HG03066 (cell line): ENCODE results near the gene POMGNT2.
"Not testable (repeated sequence)": the region's sequence is repeated elsewhere in the genome, so short reads cannot be mapped to it uniquely, and the experiment has no call there.

ENCODE experiments used
- ATAC-seq: cut with Tn5 transposase; IDR thresholded peaks from one replicate; pipeline ENCODE4 v1.9.1; 2021; ENCODE audit warnings: low read depth; ENCODE audit not compliant: unreplicated experiment

The POMGNT2 gene

DNA sequence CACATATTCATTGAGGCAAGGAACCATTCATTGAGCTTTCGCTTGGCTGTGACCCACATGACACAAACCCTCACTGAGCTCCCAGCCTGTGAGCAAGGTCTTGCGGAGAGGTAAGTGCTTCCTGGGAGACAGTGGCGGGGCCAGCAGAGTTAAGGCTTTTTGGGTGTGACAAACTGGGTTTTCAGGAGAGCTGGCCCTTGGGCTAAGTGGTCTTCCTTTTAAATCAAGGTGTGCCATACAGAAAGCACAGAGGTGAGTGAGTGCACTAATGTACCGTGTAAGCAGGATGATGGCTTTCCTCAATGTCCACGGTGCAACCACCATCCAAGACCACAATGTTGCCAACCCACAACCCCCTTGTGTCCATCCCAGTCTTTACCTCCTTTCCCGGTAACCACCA, 28.6 kb downstream of the POMGNT2 start:
- no peak for ATAC-seq

DNA sequence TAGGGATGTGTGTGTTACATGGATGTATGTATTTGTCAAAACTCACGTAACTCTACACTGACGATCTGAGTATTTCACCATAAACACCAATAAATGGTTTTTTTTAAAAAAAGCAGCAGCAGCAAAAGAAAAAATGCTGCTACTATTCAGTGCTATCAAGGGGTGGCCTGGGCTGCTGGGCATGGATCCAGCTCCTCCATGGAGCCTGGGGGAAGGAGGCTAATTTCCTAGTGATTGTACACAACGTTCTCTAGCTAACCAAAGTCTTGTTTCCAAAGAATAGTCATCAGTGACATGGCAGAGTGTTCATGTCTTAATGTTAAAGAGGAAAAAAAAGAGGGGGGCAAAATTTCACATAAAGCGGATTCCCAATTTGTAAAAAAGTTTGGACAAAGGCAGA, 29.0 kb downstream of the POMGNT2 start:
- no peak for ATAC-seq

DNA sequence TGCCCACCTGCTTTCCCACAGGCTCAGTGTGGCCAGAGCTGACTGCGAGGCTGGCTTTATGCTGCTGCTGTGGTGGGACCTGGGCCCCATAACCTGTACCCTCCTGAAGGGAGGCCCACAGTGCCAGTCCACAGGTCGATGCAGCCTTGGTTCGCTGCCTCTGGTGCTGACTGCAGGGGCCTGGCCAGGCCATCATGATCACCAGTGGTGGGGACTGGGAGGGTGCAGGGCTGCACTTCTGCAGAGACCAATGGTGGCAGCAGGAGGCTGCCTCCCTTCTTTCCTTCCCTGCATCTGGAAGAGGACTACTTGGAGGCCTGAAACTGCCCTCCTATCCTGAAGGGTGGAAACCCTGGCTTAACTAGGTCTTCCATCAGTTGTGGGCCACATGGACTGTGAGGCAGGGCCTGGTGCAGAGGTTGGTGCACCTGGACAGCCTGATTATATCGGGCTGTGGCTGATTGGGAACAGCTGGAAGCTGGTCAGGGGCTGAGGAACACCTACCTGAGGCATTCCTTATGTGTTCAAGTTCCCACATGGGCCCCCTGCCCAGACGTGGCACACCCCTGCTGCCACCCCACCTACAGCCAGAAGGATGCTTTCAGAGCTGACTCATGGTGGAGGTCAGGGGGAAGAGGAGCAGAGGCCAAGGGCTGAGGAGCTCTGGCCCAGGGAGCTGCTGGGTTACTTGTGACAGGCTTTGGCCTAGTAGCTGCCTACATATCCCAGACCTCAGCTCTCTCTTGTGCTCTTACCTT, 29.8 kb downstream of the POMGNT2 start:
- no peak for ATAC-seq

DNA sequence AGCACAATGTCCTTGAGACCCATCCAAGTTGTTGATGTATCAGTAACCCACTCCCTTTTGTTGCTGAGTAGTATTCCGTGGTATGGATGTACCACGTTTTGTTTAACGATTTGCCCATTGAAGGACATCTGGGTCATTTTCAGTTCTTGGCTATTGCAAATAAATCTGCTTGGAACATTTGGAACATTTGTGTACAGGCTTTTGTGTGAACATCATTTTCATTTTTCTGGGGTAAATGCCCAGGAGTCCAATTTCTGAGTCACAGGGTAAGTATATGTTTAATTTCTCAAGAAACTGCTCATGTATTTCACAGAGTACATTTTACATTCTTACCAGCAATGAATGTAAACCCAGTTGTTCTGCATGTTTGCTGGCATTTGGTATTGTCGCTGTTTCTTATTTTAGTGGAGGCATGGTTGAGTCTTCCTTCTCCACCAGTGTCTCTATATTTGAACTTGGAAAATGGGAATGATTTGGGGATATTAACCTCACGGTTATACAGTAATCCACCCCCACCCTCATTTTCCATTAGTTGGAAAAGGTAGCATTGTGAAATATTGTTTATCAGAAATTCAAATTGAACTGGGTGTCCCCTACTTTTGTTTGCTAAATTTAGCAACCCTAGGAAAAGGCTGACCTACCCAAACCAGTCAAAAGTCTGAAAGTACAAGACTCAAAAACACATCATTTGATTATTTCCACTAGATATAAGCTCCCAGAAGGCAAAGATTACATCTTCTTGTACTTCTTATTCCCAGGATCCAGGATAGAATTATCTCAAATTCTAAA, 30.8 kb downstream of the POMGNT2 start:
- no peak for ATAC-seq

DNA sequence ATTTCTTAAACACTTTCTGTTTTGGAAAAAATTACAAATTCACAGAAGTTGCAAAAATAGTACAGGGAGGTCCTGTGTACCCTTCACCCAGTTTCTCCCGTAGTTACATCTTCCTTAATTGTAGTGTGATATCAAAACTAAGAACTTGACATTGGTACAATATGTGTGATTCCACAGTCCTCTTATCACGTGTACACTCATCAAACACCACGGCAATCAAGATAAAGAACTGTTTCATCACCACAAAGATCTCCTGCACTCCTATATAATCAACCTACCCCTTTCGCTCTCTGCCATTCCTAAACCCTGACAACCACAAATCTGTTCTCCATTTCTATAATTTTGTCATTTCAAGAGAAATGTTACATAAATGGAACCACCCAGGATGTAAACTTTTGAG, 31.4 kb downstream of the POMGNT2 start:
- no peak for ATAC-seq

DNA sequence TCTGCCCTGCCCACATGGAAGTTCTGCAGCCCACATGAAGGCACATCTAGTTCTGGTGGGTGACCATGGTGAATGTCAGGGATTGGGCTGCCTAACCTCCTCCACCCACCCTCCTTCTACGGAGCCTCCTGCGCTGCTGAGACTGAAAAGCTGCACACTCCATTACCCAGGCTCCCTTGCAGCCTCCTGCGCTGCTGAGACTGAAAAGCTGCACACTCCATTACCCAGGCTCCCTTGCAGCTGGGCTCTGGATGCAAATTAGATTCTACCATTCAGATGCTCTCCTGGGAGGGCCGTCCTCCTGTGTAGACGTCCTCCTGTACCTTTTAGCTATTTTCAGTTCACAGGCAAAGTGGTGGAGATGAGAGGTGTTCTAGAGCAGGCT, 32.1 kb downstream of the POMGNT2 start:
- ATAC-seq, result no peak

DNA sequence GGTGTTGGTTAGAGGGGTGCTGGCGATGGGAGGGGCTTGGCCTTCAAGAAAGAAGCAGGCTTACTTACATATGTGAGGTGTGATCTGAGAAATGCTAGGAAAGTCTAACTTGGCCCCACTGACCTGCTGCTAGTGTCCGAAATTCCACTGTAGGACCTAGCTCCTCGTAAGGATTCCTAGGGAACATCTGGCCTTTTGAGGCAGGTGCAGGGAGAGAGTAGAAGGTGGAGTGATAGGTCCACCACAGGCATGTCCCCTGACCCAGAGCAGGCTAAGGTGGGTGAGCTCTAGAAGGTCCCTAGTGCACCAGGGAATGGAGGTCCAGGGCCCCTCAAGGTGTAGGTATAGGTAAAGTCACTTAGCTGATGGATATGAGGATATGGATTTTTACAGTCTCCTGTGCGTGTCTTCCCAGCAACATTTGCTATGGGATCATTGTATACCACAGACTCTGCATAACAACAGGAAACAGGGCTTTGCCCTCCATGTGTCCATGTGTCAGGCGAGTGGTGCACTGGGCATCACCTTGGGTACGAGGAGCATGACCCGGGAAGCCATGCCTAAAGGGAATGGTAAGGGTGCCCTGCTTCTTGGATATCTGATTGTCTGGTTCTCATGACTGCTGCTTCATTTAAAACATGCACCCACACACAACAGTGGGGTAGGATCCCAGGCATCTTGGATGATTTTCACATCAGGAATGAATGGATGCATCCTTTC, 32.6 kb downstream of the POMGNT2 start:
- no peak for ATAC-seq

DNA sequence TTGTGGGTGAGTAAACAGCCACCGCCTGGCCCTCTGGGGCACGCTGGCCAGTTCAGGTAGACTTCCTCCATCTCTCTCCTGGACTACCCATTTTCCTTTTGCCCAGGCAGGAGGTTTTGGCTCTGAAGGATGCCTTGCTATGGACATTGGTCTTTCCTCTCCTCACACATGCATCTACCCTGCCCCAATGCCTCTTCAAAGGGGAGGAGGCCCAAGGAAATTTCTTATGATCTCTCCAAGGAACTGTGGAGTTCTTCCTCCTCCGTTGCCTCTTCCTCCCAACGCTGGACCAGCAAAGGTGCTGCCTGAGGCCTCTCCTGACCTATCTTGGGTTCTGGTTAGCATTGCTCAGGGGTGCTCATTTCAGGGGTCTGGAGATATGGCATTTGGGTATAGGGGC, 33.5 kb downstream of the POMGNT2 start:
- ATAC-seq, result no peak

DNA sequence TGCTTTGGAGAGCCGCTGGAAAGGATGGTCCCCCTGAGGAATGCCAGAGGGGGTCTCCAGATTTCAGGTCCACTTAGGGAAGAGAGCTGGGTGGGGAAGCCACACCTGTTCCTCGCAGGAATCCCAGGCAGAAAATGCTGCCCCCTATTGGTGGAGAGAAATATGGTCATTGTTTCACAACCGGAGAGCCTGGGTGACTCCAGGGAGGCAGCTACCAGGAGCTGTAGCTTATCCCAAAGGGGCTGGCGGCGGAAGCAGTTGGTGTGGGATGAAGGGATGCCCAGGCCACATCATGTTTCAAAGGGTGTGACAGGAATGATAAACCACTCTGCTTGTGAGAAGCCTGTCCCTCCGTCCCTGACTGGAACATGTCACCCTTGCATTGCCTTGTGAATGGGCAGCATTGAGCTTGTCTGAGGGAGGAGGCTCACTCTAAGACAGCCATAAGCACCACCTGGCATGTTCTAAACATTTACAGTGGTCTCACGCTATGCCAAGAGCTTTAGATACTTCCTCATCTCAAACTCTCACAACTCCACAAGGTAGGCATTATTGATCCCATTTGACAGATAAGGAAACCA, 34.5 kb downstream of the POMGNT2 start:
- no peak for ATAC-seq

DNA sequence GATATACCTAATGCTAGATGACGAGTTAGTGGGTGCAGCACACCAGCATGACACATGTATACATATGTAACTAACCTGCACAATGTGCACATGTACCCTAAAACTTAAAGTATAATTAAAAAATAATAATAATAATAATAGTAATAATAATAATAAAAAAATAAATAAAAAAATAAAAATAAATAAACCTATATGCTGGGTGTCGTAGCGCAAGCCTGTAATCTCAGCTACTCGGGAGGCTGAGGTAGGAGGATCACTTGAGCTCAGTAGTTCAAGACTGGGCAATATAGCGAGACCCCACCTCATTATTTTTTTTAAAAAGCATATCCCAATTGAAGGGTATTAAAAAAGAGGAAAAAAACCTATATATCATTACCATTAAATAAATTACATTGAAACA, 35.2 kb downstream of the POMGNT2 start:
- not testable (repeated sequence) for ATAC-seq

DNA sequence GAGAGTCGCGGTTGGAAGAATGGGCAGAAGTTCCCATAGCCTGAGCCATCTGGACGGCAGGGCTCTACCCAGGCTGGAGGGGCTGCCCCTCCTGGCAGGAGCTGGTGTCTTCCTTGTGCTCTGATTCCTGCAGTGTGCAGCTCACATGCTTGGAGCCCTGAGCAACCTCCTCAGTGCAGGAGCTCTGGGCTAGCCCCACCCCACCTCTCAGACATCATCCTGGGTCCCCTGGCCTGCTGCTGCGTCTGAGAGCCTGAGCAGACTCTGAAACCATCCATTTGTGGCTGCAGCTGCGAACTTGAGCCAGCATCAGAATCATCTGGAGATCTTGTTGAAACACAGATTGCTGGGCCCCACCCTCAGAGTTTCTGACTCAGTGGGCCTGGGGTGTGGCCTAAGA, 42.8 kb downstream of the POMGNT2 start:
- ATAC-seq, result no peak

DNA sequence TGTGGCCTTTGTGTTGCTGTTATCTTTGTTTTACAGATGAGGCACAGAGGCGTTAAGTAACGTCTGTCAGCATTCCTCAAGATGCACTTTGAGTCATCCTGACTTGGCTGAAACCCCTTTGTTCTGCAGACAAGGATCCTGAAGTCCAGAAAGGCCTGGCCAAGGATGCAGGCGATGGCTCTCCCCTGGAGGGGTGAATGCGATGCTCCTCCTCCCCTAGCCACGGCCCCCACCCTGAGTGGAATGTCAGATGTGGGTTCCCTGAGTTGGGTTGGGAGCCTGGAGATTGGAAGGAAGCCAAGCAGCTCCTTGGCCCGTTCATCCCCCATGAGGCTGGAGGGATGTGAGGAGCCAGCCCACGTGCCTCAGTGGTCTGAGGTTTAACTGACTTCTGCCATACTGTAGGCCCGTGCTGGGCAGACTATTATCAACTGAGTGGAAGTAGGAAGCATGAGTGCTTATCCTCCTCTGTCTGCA, 43.3 kb downstream of the POMGNT2 start:
- ATAC-seq, result no peak

DNA sequence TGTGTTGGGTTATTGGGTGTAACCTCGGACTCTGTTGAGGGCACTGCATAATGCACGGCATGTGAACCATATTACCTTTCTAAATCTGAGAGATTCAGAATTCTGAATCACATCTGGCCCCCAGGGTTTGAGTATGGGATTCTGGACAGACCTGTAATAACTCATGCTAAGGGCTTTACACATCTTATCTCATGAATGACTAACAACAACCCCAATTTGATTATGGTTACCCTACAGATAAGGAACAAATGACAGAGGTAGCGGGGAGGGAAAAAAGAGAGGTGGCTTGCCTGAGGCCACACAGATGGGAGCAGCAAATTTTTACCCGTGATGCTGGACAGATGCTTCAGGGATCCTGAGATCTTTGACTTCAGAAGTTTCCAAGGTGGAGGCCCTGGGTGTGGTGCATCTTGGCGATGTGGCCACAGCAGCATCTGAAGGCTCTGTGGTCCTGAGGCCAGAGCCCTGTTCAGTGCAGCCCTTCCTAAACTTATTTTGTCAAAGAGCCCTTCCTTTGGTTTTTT, 43.8 kb downstream of the POMGNT2 start:
- no peak for ATAC-seq

DNA sequence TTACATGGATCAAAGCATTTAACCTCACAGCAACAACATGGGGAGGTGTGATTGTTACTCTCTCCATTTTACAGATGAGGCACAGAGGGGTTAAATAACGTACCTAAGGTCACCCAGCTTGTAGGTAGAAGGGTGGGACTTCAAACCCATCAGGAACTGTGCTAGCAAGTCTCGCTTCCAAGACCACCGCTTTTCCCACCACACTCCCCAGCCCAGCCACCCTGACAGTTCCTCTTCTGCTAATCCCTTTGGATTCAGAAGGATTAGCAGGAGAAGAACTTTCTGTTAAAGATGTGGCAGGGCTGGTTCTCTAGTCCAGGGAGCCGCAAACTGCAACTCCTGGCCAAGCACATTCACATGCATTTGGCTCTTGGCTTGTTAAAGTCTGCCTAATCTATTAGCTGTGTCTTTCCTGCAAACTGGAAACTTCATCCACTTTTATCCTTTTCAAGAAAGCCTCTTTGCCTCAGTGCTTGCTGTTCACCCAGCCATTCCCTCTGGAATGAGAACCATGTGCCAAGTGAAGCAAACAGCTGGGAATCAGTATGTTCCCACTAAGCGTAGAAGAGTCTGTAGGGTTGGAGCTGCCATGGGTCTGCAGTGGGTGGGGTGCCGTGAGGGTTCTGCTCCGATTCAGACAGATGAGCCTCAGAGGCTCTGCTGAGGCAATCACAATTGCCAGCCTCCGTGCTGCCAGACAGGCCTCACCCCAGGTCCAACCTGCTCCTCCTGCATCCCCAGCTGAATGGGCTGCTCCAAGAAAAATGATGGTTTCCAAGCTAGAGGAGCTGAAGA, 44.6 kb downstream of the POMGNT2 start:
- ATAC-seq, result no peak

DNA sequence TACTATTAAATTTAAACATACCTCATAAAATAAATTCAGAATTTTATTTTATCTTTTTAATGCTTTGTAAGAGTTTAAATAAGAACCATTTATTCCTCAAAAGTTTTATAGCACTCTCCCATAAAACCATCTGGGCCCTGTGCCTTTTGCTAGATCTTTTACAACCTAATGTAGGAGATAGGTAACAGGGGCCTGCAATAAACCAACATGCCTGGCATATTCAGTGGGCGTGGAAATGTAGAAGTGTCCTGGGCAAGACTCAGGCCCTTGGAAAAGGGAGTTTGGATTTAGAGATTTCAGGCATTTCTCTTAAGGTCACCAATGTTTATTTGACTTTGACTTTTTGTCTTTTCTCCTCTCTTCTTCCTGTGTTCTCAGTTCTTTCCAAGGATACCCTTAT, 46.4 kb downstream of the POMGNT2 start:
- ATAC-seq, result no peak

DNA sequence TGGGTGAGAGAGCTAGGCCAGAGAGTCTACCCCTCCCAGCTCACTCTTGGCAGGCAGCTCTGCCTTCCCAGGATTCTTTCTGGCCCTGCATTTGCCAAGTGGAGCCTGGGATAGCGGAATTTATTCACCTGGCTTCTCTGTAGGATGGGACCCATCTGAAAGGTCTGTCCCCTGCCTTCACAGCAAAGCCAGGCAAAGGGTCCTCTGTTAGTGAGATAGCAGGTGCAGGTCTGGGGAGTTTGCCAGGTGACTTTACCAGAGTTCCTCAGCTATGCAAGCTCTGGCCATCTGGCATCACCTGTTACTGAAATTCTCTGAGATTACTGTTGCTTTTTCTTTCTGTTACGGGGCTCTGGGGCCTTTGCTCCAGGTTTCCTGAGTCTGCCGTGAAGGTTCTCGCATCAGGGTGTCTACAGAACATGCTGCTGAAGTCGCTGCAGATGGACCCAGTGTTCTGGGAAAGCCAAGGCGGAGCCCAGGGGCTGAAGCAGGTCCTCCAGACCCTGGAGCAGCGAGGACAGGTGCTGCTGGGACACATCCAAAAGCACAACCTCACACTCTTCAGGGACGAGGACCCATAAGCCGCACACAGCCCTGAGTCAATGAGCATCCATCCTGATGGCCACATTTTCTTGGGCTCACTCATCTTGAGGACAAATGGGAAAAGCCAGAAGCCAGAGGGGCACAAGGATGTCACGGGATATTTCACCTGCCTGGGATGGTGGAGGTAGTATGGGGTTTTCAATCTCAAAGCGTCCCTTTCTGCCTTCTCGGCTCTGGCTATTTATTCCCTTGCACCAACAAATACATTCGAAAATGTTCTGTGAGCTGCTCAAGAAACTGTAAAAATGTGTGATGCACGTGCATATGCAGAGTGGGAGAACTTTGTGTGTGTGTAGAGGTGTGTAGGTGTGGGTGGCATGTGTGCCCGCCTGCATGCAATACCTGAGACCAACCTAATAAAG, 49.8 kb downstream of the POMGNT2 start:
- no peak for ATAC-seq

DNA sequence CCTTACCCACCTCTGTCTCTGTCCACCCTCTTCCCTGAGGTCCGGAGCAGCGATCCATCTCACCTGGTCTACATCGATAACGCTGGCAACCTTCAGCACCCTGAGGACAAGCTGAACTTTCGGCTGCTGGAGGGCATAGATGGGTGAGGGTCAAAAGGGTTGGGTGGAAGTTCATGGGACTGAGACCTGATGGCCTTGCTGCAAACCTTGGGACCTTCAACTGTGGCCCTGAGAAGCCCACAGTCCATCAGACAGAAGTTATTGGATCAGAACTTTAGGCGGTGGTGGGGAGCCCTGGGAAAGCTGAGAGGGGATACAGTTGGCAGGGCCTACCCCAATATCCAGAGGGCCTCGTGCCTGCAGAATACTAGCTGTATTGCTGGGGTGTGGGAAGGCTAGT, 50.5 kb downstream of the POMGNT2 start:
- no peak for ATAC-seq

DNA sequence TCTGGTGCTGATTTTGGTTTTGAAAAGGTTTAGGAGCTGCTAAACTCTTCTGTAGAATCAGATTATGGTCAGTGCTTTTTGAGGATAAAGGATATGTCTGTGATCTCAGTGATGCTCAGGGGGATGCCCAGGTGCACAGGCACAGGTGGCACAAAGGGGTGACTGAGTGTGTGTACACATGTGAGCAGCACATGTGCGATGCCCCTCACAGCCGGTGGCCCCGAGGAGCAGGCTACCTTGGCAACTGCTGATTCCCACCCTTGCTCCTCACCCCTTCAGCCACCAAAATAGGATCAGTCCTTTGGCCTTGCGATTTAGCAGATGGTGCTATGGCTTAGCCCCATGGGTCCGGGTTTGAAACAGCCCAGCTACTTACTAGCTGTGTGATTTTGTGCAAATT, 51.1 kb downstream of the POMGNT2 start:
- no peak for ATAC-seq

DNA sequence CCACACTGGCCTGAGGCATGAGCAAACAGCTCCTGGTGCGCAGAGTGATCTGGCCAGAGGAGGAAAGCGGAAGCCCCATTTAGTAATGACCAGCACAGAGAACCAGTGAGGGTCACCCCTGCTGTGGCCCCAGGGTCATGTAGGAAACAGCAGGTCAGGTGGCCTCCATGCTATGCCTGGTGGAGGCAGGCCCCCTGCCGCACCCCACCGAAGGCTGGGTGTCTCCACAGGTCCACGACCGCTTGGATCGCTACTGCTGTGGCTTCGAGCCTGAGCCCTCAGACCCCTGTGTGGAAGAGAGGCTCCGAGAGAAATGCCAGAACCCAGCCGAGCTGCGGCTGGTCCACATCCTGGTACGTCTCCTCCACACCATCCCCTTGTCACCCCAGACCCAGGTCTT, 52.6 kb downstream of the POMGNT2 start:
- no peak for ATAC-seq
